GM19324 (cell line): ENCODE measurements around the gene PDGFB.

ENCODE experiments used
- ATAC-seq: cut with Tn5 transposase; IDR thresholded peaks from one replicate; pipeline ENCODE4 v1.9.1; 2021; ENCODE audit warnings: mild to moderate bottlenecking, moderate library complexity; ENCODE audit not compliant: unreplicated experiment, low FRiP score

Gene PDGFB

DNA sequence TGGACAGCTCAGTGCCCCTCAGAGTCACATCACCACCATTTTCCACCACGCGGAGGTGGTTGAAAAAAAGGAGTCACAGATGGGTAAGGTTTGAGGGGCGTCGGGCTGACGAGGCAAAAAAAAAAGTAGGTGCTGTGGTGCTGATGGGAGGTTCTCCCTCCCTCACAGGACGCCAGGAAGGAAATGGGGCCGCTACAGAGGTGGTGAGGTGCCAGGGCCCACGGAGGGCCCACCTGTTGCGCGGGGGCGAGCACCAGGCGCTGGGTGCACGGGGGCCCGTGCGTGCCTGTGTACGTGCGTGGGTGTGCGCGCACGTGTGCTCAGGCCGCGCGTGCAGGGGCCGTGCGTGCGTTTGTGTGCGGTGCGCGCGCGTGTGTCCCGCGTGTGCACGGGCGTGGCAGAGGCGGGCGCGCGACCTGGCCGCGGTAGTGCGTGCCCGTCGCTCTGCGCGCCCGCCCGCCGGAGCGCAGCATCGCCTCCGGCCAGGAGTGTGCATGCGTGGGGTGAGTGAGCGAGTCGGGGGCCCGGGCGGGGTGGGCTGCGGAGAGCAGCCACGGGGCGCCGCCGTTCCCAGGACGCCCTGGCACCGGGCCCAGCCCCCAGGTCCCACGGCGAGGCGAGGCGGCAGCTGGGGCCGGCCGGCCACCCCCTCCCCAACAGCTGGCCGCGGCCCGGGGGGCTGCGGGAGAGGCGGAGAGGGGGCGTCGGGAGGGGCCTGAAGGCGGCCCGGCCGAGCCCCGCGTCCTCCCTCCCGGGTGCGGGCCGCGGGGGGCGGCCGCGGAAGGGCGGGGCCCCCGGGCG is 2.8 kb downstream of the PDGFB start:
- no peak for ATAC-seq

DNA sequence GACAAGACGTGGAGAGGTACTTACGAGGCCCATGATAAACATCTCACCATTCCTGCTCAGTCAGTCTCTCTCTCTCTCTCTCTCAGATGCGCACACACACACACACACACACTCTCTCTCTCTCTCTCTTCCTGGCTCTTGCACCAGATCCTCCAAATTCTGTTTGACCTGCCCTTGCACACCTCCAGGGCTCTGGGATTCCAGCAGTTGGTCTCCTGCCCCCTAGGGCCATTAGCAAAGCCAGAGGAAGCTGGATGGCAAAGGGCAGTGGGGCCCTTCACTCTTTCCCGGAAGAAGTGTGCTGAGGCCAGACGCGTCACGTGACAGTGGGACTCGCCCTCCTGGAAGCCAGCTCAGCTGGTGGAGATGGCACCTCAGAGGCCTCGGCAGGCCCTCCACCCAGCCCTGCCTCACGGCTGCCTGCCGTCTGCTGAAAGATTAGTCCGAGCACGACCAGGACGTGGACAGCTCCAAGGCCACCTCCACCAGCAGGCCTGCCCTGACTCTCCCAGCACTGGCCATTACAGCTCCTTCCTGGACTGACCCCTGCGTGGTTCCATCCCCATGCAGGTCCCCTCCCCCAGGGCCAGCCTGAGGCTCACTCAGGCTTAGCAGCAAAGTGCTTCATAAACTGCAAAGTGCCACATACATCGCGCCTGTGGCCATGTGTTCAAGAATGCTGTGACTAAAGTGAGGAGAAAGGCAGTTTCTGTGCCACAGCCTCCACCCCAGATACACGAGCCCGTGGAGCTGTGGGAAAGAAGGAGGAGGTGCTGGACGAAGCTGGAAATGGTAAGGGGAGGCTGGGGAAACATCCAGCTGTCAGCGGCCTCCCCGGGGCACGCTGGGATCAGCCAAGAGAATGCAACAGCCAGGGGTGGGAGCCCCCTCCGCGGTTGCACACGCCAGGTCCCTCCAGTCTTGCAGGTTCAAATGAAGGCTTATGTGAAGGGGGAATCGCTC is 3.7 kb downstream of the PDGFB start:
- no peak for ATAC-seq

DNA sequence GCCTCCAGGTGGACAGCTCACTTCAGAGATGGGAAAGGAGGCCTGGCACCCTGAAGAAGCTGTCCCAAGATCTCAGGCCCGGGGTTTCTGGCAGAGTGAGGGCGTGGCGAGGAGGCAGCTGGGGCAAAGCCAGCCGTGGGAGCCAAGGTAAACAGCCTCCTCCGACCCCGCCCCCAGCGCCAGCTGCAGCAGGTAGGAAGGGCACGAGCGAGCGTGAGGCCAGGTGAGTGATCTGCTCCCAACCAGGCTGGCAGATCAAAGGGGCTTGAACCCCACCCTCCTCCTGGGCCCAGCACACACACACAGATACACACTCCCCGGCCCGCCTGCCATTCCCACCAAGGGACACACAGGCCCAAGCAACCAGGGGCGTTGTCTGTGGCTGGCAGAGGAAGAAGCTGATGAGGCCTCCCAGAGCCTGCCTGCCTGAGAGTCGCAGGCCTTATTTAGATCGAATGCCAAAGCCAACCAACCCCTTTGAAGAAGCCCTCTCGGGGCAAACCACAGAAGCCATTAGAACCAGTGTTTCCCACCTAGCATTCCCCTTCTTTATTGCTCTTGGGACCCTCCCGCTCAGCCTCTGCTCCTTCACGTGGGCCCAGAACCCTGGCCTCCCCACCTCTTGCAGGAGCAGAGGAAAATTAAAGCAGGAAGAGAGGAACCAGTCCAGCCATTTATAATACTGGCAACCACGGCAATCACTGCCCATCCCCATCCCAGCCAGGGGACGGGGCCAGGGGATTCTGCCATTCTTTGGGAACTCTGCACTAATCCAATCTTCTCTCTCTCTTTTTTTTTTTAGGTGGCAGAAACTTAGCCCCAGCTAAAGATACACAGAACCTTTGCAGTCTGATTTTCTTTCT is 5.0 kb downstream of the PDGFB start:
- no peak for ATAC-seq

DNA sequence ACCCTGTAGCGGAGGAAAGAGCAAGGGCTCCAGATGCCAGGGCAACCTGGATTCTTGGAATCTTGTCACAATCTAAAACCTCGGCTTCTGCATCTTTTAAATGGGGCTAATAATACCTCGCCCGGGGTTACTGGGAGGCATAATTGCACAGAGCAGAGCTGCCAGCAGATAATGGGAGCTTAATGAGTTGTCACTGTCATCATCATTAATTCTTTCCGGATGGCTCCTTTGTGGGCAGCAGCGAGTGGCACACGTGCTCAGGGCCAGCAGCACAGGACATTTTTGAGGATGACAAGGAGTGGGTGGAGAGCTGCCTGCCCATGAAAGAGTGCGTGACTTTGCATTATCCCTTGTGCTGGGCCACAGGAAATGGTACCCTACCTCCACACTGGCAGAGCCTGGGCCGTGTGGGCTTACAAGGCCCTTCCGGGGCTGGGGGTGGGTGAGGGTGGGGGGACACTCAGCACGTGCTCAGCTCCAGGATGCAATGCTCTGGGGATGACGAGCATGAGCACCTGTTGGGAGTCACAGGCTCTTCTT is 5.7 kb downstream of the PDGFB start:
- ATAC-seq: no peak

DNA sequence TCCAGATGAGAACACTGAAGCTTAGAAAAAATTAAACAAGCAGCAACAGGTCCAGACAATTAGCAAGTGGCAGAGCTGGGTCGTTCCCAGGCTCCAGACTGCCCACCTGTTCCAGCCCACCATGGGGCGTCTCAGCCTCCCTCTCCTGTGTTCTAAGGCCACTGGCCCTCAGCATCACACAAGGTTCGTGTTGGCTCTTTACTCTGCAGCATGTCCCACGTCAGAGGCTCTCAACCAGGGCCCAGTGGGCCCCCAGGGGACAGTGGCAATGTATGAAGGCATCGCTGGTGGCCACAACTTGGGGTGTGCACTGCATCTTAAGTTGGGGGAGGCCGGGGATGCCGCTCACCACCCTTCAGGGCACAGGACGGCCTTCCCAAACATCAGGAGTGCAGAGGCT is 6.2 kb downstream of the PDGFB start:
- no peak for ATAC-seq

DNA sequence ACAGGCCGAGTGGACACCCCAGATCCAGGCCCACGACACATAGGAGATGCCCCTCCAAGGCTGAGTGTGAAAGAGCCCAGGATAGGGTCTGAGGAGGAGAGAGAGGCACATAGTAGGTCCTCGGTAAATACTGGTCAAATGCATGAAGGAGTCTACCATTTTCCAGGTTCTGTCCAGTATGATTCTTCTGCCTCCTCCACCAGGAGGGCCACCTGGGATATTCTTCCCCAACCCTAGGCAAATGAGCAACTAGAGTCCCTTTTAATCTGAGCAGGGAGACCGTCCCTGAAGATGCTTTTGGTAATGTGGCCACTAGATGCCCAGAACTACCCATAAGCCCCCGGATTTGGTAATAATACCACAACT is 6.7 kb downstream of the PDGFB start:
- ATAC-seq: no peak

DNA sequence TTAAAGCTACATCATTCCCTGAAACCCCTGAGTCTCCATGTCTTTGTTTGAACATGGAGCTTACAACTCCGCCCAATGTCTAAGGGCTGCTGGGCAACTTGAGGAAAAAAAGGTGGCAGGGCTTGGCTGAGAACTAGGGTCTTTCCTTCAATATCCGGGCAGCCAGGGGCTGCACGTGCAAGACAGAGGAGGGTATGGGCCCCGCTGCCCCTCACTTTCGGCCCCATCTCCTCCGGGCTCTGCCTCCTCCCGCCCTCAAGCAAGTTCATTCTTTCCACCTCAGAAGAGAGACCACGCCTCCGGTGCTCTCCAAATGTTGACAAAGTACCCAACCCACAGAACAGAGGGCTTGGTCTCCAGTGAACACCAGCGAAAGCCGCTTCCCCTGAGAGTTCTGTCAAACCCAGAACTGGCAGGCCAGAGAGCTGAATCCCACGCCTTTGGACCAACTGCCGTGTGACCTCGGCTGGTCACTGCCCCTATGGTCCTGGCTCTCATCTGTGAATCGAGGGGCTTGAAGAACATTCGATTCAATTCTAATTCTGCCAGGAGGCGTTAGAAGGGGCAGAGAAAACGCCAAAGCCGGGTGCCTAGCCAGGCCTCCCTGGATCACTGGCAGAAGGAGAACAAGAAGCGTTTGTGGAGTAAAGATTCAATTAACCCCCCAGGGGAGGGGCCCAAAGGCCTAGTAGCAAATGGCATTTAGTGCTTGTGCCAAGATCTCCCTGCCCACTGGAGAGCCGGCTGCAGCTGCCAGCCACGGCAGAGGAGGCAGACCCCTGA is 7.3 kb downstream of the PDGFB start:
- no peak for ATAC-seq

DNA sequence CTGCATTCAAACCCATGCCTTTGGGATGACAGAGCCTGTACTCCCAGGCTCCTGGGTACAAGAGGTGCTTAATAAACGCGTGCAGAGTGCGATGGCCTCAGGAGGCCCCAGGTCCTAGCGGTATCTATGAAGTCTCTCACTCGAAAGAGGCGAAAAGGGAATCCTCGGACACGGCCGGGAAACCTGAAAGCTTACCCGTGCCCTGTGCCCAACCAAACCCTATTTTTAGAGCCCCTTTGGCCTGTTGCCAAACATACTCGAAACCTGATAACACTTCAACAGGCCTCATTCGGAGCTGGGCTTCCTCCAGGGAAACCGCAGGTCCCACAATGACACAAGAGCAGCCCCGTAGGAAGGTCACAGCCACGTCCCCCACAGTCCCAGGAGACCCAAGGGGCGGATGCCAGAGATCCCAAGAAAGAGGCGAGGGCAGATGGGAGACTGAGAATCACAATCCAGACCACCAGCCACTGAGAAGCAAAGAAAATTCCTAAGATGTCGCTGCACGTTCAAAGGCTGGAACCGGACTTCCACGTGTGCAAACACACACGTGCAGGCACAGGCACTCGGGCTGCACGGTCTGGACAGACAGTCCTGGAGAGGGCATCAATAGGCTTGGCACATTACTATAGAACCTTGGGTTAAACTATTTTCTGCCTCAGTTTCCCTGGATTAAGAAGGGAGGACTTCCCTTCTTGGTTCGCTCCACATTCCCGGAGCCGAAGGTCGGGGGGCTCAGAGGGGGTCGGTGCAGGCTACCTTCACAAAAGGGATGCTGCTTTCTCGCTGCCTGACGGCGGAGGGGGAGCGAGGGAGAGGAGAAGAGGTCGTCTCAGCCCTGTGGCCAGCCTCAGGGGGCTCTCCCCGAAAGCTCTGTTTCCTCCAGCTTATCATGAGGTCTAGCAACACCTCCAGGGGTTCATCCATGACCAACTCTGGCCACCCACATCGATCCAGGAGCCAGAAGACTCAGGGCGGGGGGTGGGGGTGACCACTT is 8.2 kb downstream of the PDGFB start:
- ATAC-seq: no peak

DNA sequence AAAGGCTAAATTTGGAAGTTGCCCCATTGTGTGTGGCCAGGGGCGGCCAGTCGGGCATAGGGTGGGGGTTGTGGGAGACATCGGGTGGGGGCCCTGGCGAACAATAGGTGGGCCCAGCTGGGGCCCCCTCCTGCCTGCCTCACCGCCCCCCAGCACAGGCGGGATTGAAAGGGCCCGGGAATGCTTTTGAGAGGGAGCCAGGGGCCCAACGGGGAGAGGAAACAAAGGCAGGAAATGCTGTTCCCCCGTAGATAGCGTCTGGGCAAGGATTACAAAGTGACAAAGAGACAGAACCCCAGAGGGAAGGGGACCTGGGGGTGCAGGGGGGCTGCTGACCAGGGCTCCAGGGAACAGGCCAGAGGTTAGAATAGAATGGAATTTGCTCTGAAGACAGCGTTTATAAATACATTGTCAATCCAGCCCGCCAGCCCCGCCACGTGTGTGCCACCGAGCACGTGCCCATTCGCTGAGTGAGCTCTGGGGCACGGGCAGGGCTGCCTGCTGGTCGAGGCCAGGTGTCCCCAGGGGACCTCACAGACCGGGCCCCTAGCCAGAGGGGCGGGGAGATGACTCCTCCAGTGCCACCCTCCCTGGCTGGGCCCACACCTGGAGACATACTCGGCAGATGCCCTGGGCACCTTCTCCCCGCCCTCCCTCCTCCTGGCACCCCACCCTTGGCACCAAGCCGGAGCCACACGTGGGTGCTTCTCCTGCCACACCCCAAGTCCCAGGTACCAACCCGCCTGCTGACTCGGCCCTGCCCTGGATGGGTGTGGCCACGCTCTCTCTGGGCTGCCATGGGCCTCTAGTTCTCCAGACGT is 9.7 kb downstream of the PDGFB start:
- no peak for ATAC-seq

DNA sequence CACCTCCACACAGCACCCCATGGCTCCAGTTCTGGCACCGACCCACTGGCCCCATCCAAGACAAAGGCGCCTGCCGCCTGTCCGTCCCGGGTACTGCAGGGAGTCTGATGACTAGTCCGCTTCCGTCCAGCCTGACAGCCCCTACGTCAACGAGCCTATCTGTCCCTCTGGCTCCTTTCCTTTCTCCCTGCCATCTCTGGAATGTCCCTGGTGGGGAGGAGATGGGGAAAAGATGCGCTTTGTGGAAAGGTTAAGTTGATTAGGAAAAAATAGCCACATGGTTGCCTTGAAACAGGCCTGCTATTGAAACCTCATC is 10.4 kb downstream of the PDGFB start:
- ATAC-seq: no peak

DNA sequence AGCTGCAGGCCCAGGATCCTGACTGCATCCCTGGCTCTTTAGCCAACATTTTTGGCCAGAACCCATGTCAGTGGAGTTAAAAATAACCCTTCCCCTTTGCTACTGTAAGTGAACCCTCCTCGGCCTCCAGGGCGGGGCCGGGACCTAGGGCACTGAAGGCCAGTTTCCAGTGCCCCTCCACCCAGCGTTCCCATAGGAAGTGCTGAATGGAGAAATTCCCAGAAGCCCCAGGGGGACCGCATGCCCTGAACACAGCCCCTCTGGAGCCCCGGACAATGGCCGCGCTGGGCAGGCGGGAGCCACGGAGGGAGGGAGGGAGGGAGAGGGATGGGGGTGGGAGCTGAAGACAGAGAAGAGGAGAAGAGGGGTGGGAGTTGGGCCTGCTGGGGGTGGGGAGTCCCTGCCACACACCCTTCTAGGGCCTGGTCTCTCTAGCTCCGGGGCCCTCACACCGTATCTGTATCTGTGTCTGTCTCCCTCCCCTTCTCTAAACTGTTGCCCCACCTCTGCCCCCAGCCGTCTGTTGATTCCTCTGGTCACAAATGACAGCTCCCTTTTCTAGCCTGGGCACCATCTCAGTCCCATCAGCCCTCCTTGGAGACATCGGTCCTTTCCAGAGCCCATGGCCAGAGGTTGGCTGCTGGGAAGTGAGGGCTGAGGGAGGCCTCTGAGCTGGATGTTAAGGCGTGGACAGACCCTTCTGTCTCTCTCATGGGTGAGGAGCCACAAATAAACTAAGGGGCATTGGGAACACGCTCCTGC is 10.9 kb downstream of the PDGFB start:
- no peak for ATAC-seq

DNA sequence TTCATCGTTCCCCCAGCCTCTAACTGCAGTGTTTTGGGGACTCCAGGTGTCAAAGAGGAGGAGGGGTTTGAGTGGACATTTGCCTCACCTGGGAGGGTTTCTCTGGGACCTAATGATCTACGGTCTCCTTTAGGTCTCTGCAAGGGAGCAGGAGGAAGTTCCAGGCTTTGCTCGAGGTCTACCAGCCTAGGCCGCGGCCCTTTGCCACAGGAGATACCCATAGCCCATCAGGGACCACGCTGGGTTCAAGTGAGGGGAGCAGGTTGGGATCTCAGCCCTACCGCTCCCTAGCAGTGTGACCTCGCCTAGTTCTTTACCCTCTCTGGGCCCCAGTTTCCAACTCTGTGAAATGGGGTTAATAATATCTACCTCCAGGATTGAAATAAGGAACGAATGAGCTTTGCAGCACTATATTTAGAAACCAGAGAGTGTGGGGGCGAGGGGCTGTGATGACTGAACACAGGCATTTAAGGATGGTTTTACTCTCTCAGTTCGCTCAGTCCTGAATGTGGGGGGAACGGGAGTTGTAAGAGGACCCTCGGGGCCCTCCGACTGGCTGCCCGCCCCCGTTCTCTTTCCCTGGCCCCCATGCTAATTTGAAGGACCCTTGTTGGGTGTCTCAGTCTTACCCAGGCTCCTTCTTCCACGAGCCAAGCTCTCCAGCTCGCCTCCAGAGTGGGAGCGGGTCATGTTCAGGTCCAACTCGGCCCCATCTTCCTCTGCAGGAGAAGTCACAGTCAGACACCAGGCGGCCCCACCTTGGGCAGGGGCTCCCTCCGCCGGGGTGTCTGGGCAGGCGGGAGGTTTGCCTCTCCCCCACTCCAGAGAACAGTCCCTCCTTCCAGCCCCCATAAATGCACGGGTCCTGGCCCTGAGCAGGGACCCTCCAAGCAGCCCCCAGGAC is 11.7 kb downstream of the PDGFB start:
- ATAC-seq: no peak

DNA sequence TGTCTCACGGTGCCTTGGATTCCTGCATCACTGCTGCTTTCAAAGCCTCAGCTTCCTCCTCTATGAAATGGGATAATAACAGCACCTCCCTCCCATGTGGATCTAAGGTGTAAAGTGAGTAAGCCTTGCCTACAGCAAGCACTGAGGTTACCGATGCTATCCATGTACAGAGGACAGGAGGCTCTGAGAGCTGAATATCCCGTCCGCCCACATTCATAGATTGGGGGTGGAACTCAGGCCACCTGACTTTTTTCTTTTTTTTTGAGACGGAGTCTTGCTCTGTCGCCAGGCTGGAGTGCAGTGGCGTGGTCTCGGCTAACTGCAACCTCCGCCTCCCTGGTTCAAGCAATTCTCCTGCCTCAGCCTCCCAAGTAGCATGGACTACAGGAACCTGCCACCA is 12.5 kb downstream of the PDGFB start:
- ATAC-seq: no peak

DNA sequence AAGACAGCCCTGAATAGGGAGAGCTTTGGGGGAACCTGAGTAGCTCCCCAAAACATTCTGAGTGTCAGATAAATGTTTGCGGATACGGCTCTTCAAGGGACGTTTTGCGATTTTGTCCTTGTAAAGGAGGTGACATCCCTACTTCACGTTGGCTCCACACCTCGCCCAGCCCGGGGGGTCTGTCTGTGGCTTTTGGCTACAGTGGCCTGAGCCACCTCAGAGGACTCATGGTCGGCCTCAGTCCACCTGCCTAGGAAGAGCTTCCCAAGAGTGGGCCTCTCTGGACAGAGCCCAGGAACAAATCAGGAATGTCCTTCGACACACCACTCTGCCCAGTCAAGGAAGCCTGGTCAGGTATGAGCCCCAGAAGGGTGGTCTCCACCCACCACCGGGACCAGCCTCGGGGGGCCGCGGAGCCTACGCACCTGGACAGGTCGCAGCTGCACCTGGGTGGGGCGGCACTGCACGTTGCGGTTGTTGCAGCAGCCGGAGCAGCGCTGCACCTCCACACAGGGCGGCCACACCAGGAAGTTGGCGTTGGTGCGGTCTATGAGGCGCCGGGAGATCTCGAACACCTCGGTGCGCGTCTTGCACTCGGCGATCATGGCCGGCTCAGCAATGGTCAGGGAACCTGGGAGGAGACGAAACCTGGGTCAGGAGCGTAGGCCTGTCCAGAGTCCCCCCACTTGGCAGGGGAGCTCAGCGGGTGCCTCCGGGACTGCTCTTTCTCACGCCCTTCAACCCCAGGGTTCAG is 13.4 kb downstream of the PDGFB start:
- ATAC-seq: no peak
